ENCODE results near the gene HIPK4.

DNA sequence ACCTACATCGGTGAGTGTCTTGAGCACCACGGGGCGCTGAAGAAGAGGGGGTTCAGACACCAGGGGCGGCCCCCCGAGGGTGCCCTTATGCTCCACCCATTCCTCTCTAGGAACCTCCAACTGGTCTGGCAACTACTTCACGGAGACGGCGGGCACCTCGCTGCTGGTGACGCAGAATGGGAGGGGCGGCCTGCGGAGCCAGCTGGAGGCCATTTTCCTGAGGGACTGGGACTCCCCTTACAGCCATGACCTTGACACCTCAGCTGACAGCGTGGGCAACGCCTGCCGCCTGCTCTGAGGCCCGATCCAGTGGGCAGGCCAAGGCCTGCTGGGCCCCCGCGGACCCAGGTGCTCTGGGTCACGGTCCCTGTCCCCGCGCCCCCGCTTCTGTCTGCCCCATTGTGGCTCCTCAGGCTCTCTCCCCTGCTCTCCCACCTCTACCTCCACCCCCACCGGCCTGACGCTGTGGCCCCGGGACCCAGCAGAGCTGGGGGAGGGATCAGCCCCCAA is 12.1 kb downstream of the HIPK4 start:
- TF ChIP-seq POLR2AphosphoS5 (IDR thresholded peaks at IDR 0.05; ENCODE audit: low read depth, low read length) (no peak), EGR1 (IDR thresholded peaks at IDR 0.05; ENCODE audit: borderline replicate concordance, low read depth, low read length) (no peak), GABPA (IDR thresholded peaks at IDR 0.05; ENCODE audit: borderline replicate concordance, insufficient read depth, low read length) (no peak), CHD2 (IDR thresholded peaks at IDR 0.05; ENCODE audit: low read length) (no peak), RFX5 (IDR thresholded peaks at IDR 0.05; ENCODE audit: borderline replicate concordance, low read depth, low read length) (no peak), POLR2A (IDR thresholded peaks at IDR 0.05; ENCODE audit: control extremely low read depth in 1 of 2, low read depth in 2 of 2, low read length in 2 of 2) (no peak), HDAC6 (IDR thresholded peaks at IDR 0.05; ENCODE audit: low read depth, low read length) (no peak), SP2 (IDR thresholded peaks at IDR 0.05; ENCODE audit: low read length) (no peak), MAX (IDR thresholded peaks at IDR 0.05) (no peak), RAD21 (IDR thresholded peaks at IDR 0.05 in 1 of 2, conservative IDR thresholded peaks at IDR 0.05 in 1 of 2; ENCODE audit: low read depth in 2 of 2, low read length in 2 of 2) (no peak), SRF (IDR thresholded peaks at IDR 0.05; ENCODE audit: low read depth, low read length) (no peak)
- TF ChIP-seq, protein P1, sequence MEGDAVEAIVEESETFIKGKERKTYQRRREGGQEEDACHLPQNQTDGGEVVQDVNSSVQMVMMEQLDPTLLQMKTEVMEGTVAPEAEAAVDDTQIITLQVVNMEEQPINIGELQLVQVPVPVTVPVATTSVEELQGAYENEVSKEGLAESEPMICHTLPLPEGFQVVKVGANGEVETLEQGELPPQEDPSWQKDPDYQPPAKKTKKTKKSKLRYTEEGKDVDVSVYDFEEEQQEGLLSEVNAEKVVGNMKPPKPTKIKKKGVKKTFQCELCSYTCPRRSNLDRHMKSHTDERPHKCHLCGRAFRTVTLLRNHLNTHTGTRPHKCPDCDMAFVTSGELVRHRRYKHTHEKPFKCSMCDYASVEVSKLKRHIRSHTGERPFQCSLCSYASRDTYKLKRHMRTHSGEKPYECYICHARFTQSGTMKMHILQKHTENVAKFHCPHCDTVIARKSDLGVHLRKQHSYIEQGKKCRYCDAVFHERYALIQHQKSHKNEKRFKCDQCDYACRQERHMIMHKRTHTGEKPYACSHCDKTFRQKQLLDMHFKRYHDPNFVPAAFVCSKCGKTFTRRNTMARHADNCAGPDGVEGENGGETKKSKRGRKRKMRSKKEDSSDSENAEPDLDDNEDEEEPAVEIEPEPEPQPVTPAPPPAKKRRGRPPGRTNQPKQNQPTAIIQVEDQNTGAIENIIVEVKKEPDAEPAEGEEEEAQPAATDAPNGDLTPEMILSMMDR (IDR thresholded peaks at IDR 0.05; ENCODE audit: control extremely low read depth in 1 of 3, insufficient read depth in 1 of 3, low read depth in 1 of 3, low read length in 3 of 3) = no peak

Measured in H1 (cell line).